Measurements from ENCODE around the gene CNGA3. TPM values are rescaled to one million over a fixed set of nuclear protein-coding genes. Genes with fewer than 3 reads are reported as not detected.

CNGA3 gene
- total RNA-seq, 1 donor from 2014 or later = not detected

DNA sequence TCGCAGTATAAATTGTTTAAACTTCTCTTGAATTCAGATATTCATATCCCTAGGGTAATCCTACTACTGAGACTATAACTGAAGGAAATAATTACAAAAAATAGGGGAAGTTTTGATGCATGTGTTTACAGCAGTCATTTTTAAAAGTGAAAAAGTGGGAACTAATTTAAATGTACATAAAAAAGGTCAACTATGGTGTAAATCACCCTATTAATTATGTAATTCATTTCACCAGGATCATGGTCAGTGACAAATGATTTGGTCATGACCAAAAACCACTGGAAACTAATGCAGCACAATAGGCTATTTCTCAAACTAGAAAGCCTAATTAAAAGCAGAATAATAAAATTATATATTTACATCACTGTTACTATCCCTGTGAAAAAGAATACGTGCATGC, 5.0 kb upstream of the CNGA3 start:
- DNase-seq = no peak
- no peak for ATAC-seq (ENCODE audit: low read depth)
- Mint-ChIP-seq H3K4me3 (no peak overlapping the region), H3K36me3 (ENCODE audit: low read depth) (no peaks in the 10 kb centered on the region), H3K27ac (no peak overlapping the region), H3K4me1 (peaks cover 4% of the 10 kb centered on the region), H3K27me3 (peaks cover 26% of the 10 kb centered on the region), H3K9me3 (peaks cover 4% of the 10 kb centered on the region)
- ChIA-PET CTCF (no interaction called here), POLR2A (no interaction called here)
- TF ChIP-seq, protein P1, sequence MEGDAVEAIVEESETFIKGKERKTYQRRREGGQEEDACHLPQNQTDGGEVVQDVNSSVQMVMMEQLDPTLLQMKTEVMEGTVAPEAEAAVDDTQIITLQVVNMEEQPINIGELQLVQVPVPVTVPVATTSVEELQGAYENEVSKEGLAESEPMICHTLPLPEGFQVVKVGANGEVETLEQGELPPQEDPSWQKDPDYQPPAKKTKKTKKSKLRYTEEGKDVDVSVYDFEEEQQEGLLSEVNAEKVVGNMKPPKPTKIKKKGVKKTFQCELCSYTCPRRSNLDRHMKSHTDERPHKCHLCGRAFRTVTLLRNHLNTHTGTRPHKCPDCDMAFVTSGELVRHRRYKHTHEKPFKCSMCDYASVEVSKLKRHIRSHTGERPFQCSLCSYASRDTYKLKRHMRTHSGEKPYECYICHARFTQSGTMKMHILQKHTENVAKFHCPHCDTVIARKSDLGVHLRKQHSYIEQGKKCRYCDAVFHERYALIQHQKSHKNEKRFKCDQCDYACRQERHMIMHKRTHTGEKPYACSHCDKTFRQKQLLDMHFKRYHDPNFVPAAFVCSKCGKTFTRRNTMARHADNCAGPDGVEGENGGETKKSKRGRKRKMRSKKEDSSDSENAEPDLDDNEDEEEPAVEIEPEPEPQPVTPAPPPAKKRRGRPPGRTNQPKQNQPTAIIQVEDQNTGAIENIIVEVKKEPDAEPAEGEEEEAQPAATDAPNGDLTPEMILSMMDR (IDR thresholded peaks at IDR 0.05) = no peak
- intact Hi-C loops (cut with micrococcal nuclease) = no loop called here

DNA sequence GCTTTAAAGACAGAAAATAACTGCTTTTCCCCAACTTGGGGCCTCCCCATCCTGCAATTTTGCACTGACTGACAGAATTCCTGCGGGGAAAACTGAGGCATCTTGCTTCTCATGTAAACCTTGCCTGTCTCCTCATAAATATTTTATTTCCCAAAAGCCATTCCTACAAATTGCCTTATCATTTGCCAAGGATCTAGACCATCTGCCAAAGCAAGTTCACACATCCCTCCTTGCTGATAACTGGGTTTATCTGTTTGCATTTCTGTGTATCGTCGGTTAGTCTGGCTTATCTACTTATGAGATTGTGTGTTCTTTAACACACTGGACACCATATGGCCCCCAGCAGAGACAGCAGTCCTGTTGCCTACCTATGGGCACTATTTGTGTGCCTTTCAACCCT, 3.0 kb upstream of the CNGA3 start:
- ChIA-PET CTCF (no interaction called here), POLR2A (no interaction called here)
- no peak overlapping the region for H3K27ac Mint-ChIP-seq
- no peaks in the 10 kb centered on the region for H3K36me3 Mint-ChIP-seq (ENCODE audit: low read depth)
- H3K27me3 Mint-ChIP-seq = peaks cover 30% of the 10 kb centered on the region
- no peak for ATAC-seq (ENCODE audit: low read depth)
- peaks cover 14% of the 10 kb centered on the region for H3K4me1 Mint-ChIP-seq
- no peak overlapping the region for H3K4me3 Mint-ChIP-seq
- DNase-seq = no peak
- TF ChIP-seq, protein P1 (IDR thresholded peaks at IDR 0.05) = no peak
- intact Hi-C loops (cut with micrococcal nuclease) = no loop called here
- H3K9me3 Mint-ChIP-seq = peaks cover 1% of the 10 kb centered on the region

GRCh38 chr2:98347298-98348065, 1.2 kb downstream of the CNGA3 start:
- CTCF ChIA-PET = no interaction called here
- POLR2A ChIA-PET = no interaction called here
- H3K9me3 Mint-ChIP-seq = peaks cover 2% of the 10 kb centered on the region
- intact Hi-C loops (cut with micrococcal nuclease) = no loop called here
- H3K4me1 Mint-ChIP-seq = peaks cover 18% of the 10 kb centered on the region
- no peaks in the 10 kb centered on the region for H3K36me3 Mint-ChIP-seq (ENCODE audit: low read depth)
- H3K27me3 Mint-ChIP-seq = peaks cover 61% of the 10 kb centered on the region
- DNase-seq (no peak), ATAC-seq (ENCODE audit: low read depth) (no peak)
- H3K27ac Mint-ChIP-seq = no peak overlapping the region
- TF ChIP-seq, protein P1 (IDR thresholded peaks at IDR 0.05) = no peak
- H3K4me3 Mint-ChIP-seq = peak overlapping the region; percentile 11

DNA sequence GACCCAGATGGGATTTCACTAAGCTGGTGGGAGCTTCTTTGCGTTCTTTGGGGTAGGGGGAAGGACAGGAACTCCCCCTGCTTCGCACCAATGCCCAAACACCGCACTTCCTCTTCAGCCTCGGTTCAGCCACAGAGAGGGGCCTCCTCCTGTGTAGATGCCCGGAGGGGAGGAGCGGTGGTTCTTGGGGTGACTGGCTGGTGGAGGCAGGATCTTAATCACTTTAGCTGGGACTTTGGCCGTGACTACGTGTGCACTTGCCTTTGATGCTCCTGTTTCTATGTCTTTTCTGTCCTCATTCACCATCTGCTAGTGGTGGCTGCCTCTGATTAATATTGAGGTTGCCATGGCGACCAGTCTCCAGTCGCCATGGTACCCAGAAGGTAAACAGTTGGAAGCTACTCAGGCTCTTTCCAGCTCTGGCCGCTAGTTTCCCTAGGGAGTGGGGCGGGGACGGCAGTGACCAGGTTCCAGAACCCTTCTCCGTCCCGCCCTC, 1.9 kb downstream of the CNGA3 start:
- H3K27ac Mint-ChIP-seq = no peak overlapping the region
- H3K4me3 Mint-ChIP-seq = peak overlapping the region; percentile 11
- H3K4me1 Mint-ChIP-seq = peaks cover 18% of the 10 kb centered on the region
- ChIA-PET CTCF (no interaction called here), POLR2A (no interaction called here)
- intact Hi-C loops (cut with micrococcal nuclease) = no loop called here
- DNase-seq (no peak), ATAC-seq (ENCODE audit: low read depth) (peak; percentile 40)
- no peaks in the 10 kb centered on the region for H3K36me3 Mint-ChIP-seq (ENCODE audit: low read depth)
- peaks cover 61% of the 10 kb centered on the region for H3K27me3 Mint-ChIP-seq
- TF ChIP-seq, protein P1 (IDR thresholded peaks at IDR 0.05) = no peak
- H3K9me3 Mint-ChIP-seq = peaks cover 2% of the 10 kb centered on the region

DNA sequence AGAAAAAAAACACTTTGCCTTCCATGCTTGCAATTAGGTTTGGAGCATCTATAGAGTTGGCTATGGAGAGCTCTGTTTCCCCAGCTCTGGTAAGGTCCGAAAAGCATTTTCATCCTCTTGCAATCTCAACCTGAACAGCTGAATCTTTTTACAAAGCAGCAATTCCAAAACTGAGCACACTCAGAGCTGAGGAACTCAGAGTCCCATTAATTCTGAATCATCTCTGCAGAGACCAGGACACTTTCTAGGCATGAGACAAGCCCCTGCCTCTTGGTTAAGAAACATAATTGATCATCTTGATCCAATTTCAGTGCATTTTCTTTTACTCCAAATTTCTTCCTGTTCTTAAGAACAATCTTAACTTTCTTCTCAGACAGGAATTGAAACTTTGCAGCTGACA, 4.2 kb downstream of the CNGA3 start:
- POLR2A ChIA-PET = no interaction called here
- CTCF ChIA-PET = no interaction called here

More for the DNA sequence above, 4.2 kb downstream of the CNGA3 start:
- Mint-ChIP-seq H3K4me1 (peaks cover 18% of the 10 kb centered on the region), H3K27ac (no peak overlapping the region), H3K27me3 (peaks cover 51% of the 10 kb centered on the region), H3K9me3 (peaks cover 2% of the 10 kb centered on the region), H3K4me3 (no peak overlapping the region), H3K36me3 (ENCODE audit: low read depth) (no peaks in the 10 kb centered on the region)
- TF ChIP-seq, protein P1 (IDR thresholded peaks at IDR 0.05) = no peak
- intact Hi-C loops (cut with micrococcal nuclease) = no loop called here
- DNase-seq (no peak), ATAC-seq (ENCODE audit: low read depth) (no peak)

All from activated B cell treated with CpG ODN at 0.5 μM for 24 hours (primary cell).